Measurements from ENCODE around the gene MC4R.
"Not testable (repeated sequence)": the region's sequence is repeated elsewhere in the genome, so short reads cannot be mapped to it uniquely, and the experiment has no call there.

Gene MC4R

GRCh38 chr18:60372596-60372995 lies at the start of gene MC4R:
Gene MC4R (minus strand): TSS chr18:60372775. CDS start chr18:60372349, 426 bp downstream.
- no peak for DNase-seq (ENCODE audit: low spot score)

DNA sequence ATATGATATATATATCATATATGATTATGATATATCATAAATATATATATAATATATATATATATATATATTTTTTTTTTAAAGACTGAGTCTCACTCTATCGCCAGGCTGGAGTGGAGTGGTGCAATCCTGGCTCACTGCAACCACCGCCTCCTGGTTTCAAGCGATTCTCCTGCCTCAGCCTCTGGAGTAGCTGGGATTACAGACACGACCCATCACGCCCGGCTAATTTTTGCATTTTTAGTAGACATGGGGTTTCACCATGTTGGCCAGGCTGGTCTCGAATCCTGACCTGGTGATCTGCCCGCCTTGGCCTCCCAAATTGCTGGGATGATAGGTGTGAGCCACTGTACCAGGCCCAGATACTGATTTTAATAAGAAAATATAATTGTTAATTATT lies 49.7 kb upstream of the MC4R start:
- DNase-seq (ENCODE audit: low spot score) = not testable (repeated sequence)

DNA sequence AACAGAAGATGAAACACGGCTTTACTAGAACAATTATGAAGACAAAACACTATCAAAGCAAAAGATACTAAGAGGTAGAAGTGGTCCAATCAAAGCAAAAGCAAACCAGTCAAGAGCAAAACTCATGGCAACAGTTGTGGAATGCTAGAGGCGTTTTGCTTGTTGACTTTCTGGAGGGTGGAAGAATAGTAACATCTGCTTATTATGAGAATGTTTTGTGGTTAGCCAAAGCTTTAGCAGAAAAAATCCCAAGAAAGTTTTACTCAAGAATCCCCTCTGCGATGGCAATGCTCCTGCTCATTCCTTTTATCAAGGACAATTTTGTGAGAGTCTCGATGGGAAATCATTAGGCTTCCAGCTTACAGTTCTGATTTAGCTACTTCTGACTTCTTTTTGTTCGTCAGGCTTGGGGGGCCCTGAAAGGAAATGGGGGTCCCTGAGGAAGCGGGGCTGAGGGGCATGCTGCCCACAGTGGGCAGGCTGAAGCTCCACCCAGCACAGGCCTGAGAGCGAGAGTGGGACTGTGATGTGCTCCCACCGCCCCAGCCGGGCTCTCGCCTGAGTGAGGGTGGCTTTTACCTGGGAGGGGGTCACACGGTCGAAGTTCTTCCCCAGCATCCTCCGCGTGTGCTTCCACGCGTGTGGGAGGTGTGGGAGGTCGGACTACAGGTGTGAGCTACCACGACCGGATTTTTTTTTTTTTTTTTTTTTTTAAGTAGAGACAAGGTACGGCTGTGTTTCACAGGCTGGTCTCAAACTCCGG lies 49.0 kb upstream of the MC4R start:
- no peak for DNase-seq (ENCODE audit: low spot score)

- DNase-seq (ENCODE audit: low spot score) = no peak
Observed at GRCh38 chr18:60417946-60418345, 45.4 kb upstream of the MC4R start.

- DNase-seq (ENCODE audit: low spot score) = no peak
Observed at GRCh38 chr18:60413944-60414547, 41.5 kb upstream of the MC4R start.

- no peak for DNase-seq (ENCODE audit: low spot score)
Observed at GRCh38 chr18:60411715-60412114, 39.1 kb upstream of the MC4R start.

- no peak for DNase-seq (ENCODE audit: low spot score)
Observed at GRCh38 chr18:60406721-60407120, 34.1 kb upstream of the MC4R start.

DNA sequence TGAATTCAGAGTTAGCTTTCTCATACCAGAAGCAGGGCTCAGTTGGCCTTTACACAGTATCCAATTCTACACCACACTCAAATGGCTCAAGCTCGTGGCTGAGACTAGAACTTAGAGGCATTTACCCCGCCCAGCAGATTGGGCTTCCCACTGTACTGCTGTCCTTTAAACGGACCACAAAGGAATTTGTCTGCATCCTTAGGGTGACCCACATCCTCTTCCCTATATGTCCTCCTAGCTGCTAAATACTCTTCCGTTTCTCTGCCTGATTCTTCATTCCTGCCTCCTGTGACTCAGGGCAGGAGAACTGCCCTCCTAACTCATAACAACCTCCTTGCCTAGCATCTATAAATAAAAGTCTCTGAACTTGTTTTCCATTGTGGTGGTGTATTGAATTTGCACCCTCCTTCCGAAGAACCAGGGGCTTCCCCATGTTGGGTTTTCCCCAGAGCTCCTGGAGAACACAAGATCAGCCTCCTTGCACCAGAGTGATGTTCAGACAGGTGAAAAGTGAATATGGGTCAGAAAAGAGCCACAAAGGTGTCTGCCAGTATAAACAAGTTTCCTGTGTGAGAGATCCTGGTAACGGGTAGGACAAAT lies 32.0 kb upstream of the MC4R start:
- no peak for DNase-seq (ENCODE audit: low spot score)

- no peak for DNase-seq (ENCODE audit: low spot score)
Observed at GRCh38 chr18:60401346-60401745, 28.8 kb upstream of the MC4R start.

GRCh38 chr18:60391571-60392226 lies 19.1 kb upstream of the MC4R start:
- no peak for DNase-seq (ENCODE audit: low spot score)

DNA sequence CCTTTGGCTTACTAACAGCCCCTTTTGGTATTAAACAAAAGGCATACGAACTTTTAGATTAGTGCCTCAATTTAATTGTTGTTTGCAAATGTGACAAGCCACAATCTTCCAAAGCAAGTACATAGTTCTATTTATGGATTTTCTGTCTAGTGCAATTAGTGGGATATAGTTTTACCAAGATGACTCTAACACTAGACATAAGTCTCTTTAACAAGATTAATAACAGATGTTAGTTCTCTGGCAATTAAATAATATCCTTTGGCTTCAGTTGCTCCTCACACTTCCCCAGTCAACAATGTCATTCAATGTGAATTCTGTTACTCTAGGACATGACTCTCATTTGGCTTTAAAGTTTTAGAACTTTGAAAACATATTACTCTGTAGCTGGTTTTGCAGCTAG lies 16.7 kb upstream of the MC4R start:
- no peak for DNase-seq (ENCODE audit: low spot score)

GRCh38 chr18:60385693-60386092 lies 13.1 kb upstream of the MC4R start:
- no peak for DNase-seq (ENCODE audit: low spot score)

GRCh38 chr18:60383893-60384292 lies 11.3 kb upstream of the MC4R start:
- DNase-seq (ENCODE audit: low spot score) = no peak

DNA sequence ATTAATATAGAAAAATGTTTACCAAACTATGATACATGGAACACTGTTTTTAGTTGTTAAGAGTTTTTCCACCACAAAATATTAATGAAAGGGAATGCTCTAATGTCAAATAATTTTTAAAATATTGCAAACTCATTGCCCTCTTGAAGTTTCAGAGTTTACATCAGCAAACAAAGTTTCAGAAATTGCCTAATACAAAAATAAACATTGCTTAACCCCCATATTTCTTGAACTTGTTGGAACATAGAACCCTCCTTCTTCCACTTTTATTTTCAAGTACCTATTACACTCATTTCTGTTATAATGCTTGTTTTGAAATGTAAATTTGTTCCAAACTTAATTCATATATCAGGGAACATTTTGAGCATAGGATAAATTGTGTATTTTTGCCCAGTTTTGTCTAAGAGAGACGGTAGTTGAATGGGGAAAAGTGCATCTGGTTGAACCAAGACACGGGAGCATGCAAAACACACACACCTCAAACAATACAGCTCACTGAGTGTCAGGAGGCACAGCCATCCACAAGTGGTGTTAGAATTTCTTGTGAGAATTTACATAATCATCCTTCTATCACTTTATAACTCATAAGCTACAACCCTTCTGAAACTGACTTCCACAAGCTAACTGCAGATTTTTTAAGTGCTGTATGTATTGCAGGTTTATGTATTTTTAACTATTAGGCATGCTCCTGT lies 5.3 kb upstream of the MC4R start:
- DNase-seq (ENCODE audit: low spot score) = no peak

- DNase-seq (ENCODE audit: low spot score) = no peak
Observed at GRCh38 chr18:60372132-60372531, 443 bp downstream of the MC4R start.

DNA sequence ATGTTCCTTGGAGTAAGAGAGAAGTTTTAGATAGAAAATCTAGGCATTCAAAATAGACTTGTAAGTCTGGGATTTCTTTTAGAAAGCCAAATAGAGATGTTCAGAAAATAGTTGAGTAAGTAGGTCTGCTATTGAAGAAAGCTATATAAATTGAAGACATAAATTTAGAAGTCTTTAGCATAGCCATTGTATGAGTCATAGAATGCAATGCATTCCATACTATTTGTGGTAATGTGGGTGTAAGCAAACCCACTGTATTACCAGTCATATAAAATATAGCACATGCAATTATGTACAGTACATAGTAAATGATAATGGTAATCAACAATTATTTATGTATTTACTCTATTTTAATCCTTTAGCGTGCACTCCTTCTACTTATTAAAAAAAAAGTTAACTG lies 14.1 kb downstream of the MC4R start:
- no peak for DNase-seq (ENCODE audit: low spot score)

GRCh38 chr18:60350941-60351340 lies 21.6 kb downstream of the MC4R start:
- no peak for DNase-seq (ENCODE audit: low spot score)

GRCh38 chr18:60350150-60350549 lies 22.4 kb downstream of the MC4R start:
- DNase-seq (ENCODE audit: low spot score) = no peak

DNA sequence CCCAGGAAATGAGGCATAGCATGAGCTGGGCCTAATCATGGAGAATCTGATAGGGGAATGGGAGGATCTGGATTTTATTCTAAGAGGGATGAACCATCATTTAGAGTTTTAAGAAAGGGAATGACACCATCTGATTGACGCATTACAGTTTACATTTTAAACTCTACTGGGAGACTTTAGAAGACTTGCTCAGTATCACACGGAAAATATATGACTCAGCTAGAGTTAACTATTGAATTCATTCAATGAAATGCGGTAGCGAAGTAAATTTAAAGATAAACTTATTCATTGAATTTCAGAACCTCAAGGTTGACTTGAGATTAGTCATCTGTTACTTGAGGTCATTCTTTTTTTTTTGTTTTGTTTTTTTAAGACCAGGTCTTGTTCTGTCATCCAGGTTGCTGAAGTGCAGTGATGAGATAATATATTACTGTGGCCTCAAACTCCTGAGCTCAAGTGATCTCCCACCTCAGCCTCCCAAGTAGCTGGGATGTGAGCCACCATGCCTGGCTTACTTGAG lies 25.0 kb downstream of the MC4R start:
- no peak for DNase-seq (ENCODE audit: low spot score)

GRCh38 chr18:60339018-60339417 lies 33.6 kb downstream of the MC4R start:
- DNase-seq (ENCODE audit: low spot score) = no peak

DNA sequence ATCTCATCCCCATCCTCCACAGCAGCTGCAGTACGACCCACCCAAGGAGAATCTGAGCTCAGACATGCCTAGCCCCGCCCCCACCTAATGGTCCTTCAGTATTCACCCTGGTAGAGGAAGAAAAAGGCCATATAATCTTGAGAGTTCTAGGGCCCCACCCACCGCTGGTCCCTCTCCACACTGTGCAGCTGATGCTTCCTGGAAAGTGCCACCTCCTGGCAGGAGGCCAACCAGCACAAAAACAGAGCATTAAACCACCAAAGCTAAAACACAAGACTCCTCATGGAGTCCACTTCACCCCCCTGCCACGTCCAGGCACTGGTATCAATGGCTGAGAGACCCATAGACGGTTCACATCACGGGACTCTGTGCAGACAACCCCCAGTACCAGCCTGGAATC lies 40.7 kb downstream of the MC4R start:
- DNase-seq (ENCODE audit: low spot score) = no peak

GRCh38 chr18:60329131-60329530 lies 43.4 kb downstream of the MC4R start:
- DNase-seq (ENCODE audit: low spot score) = no peak
